Left kidney (tissue), 8 donors: ENCODE data around the gene ARRDC5. TPM values are rescaled to one million over a fixed set of nuclear protein-coding genes. Genes with fewer than 3 reads are reported as not detected.
"Not testable (repeated sequence)": the region's sequence is repeated elsewhere in the genome, so short reads cannot be mapped to it uniquely, and the experiment has no call there.

Source experiments
- DNase-seq: peaks from one replicate; pipeline ENCODE4 v3.0.0-alpha.2; 2013
- long read RNA-seq, 8 donors: transcript quantifications; one replicate each; lab custom pipeline, GENCODE V29; 2026
- polyA plus RNA-seq: library from polyadenylated mRNA; unstranded; fragments of 120-200 nt; gene quantifications from one replicate; pipeline ENCODE4 v1.2.1, GENCODE V29; 2013; ENCODE audit not compliant: insufficient read length

Gene ARRDC5
- polyA plus RNA-seq = not detected
- long read RNA-seq, donor 1 = 0 reads
- long read RNA-seq, donor 2 = 0 reads
- long read RNA-seq, donor 3 = 0 reads
- long read RNA-seq, donor 4 = 0 reads
- long read RNA-seq, donor 5 = 0 reads
- long read RNA-seq, donor 6 = 0 reads
- long read RNA-seq, donor 7 = 0 reads
- long read RNA-seq, donor 8 = 0 reads

- DNase-seq = no peak
Measured at GRCh38 chr19:4902796-4903195, at the start of gene ARRDC5. Gene ARRDC5 (minus strand): TSS chr19:4902896. CDS start chr19:4902825, 71 bp downstream.

GRCh38 chr19:4951656-4952055, 49.0 kb upstream of the ARRDC5 start:
- DNase-seq = no peak

GRCh38 chr19:4950650-4951049, 48.0 kb upstream of the ARRDC5 start:
- DNase-seq = not testable (repeated sequence)

- DNase-seq = not testable (repeated sequence)
Measured at GRCh38 chr19:4941638-4942169, 39.0 kb upstream of the ARRDC5 start.

- no peak for DNase-seq
Measured at GRCh38 chr19:4939466-4939865, 36.8 kb upstream of the ARRDC5 start.

GRCh38 chr19:4938461-4938860, 35.8 kb upstream of the ARRDC5 start:
- DNase-seq = not testable (repeated sequence)

- DNase-seq = no peak
Measured at GRCh38 chr19:4937060-4937459, 34.4 kb upstream of the ARRDC5 start.

GRCh38 chr19:4935444-4935843, 32.7 kb upstream of the ARRDC5 start:
- DNase-seq = no peak

- DNase-seq = no peak
Measured at GRCh38 chr19:4933528-4933927, 30.8 kb upstream of the ARRDC5 start.

GRCh38 chr19:4932711-4933110, 30.0 kb upstream of the ARRDC5 start:
- DNase-seq = no peak

GRCh38 chr19:4930664-4931063, 28.0 kb upstream of the ARRDC5 start:
- DNase-seq = no peak

- no peak for DNase-seq
Measured at GRCh38 chr19:4929186-4929585, 26.5 kb upstream of the ARRDC5 start.

- DNase-seq = no peak
Measured at GRCh38 chr19:4923276-4923747, 20.6 kb upstream of the ARRDC5 start.

GRCh38 chr19:4922530-4923275, 20.0 kb upstream of the ARRDC5 start:
- DNase-seq = no peak

- DNase-seq = no peak
Measured at GRCh38 chr19:4916292-4917082, 13.8 kb upstream of the ARRDC5 start.

- no peak for DNase-seq
Measured at GRCh38 chr19:4914736-4915501, 12.2 kb upstream of the ARRDC5 start.

GRCh38 chr19:4913996-4914735, 11.5 kb upstream of the ARRDC5 start:
- no peak for DNase-seq

- DNase-seq = peak; percentile 64
Measured at GRCh38 chr19:4911786-4912672, 9.3 kb upstream of the ARRDC5 start.

GRCh38 chr19:4911314-4911713, 8.6 kb upstream of the ARRDC5 start:
- no peak for DNase-seq
